Upper lobe of left lung (tissue), 4 donors: Measurements from ENCODE around the gene OSBPL5.

Source experiments
- EP300 ChIP-seq, 4 donors: sonication (generic); formaldehyde crosslinking; IDR thresholded peaks; one replicate each; pipeline ENCODE4 v1.5.1; 2017; ENCODE audit warnings: antibody characterized with exemption in 4 of 4, control low read depth in 2 of 4
- TF ChIP-seq, protein P1 (sequence below), 6 experiments: fragments of 450-650 bp in 4 of 6; fragments of 200-600 bp in 2 of 6; sonication (generic) in 2 of 6; IDR thresholded peaks; one replicate each; pipeline ENCODE4 v1.5.1; 2016 to 2019; ENCODE audit warnings: antibody characterized with exemption in 6 of 6

DNA sequence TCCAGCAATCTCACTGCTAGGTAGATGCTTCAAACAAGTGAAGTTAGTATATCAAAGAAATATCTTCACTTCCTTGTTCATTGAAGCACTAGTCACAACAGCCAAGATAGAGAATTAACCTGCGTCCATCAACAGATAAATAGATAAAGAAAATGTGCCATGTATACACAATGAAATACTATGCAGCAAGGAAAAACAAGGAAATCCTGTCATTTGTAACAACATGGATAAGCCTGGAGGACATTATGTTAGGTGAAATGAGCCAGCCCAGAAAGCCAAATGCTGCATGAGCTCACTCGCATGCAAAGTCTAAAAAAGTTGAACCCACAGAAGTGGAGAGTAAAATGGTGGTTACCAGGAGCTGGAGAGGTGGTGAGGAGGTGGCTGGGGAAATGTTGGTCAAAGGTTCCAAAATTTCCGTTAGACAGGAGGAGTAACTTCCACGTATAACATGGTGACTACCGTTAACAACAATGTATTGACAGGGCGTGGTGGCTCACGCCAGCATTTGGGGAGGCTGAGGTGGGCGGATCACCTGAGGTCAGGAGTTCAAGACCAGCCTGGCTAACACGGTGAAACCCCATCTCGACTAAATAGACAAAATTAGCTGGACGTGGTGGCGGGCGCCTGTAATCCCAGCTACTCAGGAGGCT lies 84.3 kb downstream of the OSBPL5 start:
- TF ChIP-seq, protein P1, sequence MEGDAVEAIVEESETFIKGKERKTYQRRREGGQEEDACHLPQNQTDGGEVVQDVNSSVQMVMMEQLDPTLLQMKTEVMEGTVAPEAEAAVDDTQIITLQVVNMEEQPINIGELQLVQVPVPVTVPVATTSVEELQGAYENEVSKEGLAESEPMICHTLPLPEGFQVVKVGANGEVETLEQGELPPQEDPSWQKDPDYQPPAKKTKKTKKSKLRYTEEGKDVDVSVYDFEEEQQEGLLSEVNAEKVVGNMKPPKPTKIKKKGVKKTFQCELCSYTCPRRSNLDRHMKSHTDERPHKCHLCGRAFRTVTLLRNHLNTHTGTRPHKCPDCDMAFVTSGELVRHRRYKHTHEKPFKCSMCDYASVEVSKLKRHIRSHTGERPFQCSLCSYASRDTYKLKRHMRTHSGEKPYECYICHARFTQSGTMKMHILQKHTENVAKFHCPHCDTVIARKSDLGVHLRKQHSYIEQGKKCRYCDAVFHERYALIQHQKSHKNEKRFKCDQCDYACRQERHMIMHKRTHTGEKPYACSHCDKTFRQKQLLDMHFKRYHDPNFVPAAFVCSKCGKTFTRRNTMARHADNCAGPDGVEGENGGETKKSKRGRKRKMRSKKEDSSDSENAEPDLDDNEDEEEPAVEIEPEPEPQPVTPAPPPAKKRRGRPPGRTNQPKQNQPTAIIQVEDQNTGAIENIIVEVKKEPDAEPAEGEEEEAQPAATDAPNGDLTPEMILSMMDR (IDR thresholded peaks at IDR 0.05): no peak
- no peak for TF ChIP-seq EP300 (IDR thresholded peaks at IDR 0.05)
